Natural killer cell treated with Interleukin-12 subunit alpha and Interleukin-12 subunit beta and Interleukin-15 and Interleukin-18, amount 100 ng/mL, for 72 hours (primary cell): ENCODE results near the gene SCIMP. TPM values are rescaled to one million over a fixed set of nuclear protein-coding genes. Genes with fewer than 3 reads are reported as not detected.
A peak's percentile ranks its signal among the peaks of the same experiment; 100 is the strongest.
"Not testable (repeated sequence)": the region's sequence is repeated elsewhere in the genome, so short reads cannot be mapped to it uniquely, and the experiment has no call there.

ENCODE experiments used
- ATAC-seq, 2 donors: fragments of 150-1000 bp; cut with Tn5 transposase in 1 of 2; sonication (Bioruptor Pico), chemical (Tn5 transposase) in 1 of 2; 2 replicates each; pipeline ENCODE4 v1.10.0; 2021
- DNase-seq: peaks from one replicate; pipeline ENCODE4 v3.0.0; 2022; ENCODE audit warnings: low spot score
- H3K27ac Mint-ChIP-seq, 2 donors: 1 replicate in 1 of 2; 2 replicates in 1 of 2; pipeline ENCODE4 v1.8.0; 2022; ENCODE audit warnings: mixed read lengths in 2 of 2, mild to moderate bottlenecking in 1 of 2, moderate library complexity in 1 of 2
- H3K27me3 Mint-ChIP-seq, 2 donors: 1 replicate in 1 of 2; 2 replicates in 1 of 2; pipeline ENCODE4 v1.8.0; 2022; ENCODE audit warnings: mixed read lengths in 2 of 2
- H3K36me3 Mint-ChIP-seq: one replicate; pipeline ENCODE4 v1.8.0; 2022; ENCODE audit warnings: mixed read lengths
- H3K4me1 Mint-ChIP-seq, 2 donors: 1 replicate in 1 of 2; 2 replicates in 1 of 2; pipeline ENCODE4 v1.8.0; 2022; ENCODE audit warnings: low read depth in 2 of 2, mixed read lengths in 2 of 2, mild to moderate bottlenecking in 1 of 2
- H3K4me3 Mint-ChIP-seq: one replicate; pipeline ENCODE4 v1.8.0; 2022; ENCODE audit warnings: mixed read lengths
- H3K9me3 Mint-ChIP-seq: 2 replicates; pipeline ENCODE4 v1.8.0; 2022; ENCODE audit warnings: mixed read lengths
- total RNA-seq, 2 donors: library from RNA; stranded (reverse); gene quantifications; one replicate each; pipeline ENCODE4 v1.2.3, GENCODE V29; 2022

Gene SCIMP
- total RNA-seq, 2 donors from 2014 or later: 0.17 TPM; not detected in 1

GRCh38 chr17:5191541-5192417 is 42.9 kb downstream of the SCIMP start, which contains the start of gene ZNF594:
ZNF594 (minus strand) TSS chr17:5191868; CDS start chr17:5184256, 7,612 bp downstream.
- Mint-ChIP-seq H3K36me3 (peaks cover 25% of the 10 kb centered on the region), H3K9me3 (peaks cover 4% of the 10 kb centered on the region)

GRCh38 chr17:5184288-5184687 is 50.4 kb downstream of the SCIMP start:
- Mint-ChIP-seq H3K4me1 (peaks cover 29 to 31% of the 10 kb centered on the region in 2 donors), H3K27me3 (no peaks in the 10 kb centered on the region), H3K27ac (peak overlapping the region; percentile 43 to 53), H3K4me3 (no peak overlapping the region), H3K9me3 (peaks cover 29% of the 10 kb centered on the region), H3K36me3 (peaks cover 69% of the 10 kb centered on the region)
- DNase-seq (peak; percentile 87), ATAC-seq (peak; percentile 99 to 100)

More at GRCh38 chr17:5191541-5192417, 42.9 kb downstream of the SCIMP start, which contains the start of gene ZNF594:
- Mint-ChIP-seq H3K4me1 (peaks cover 31 to 34% of the 10 kb centered on the region in 2 donors), H3K27ac (peak within 1 kb of the TSS; percentile 85 to 89), H3K4me3 (peak within 1 kb of the TSS; percentile 91), H3K27me3 (no peaks in the 10 kb centered on the region)
- ATAC-seq (peak; percentile 100), DNase-seq (peak; percentile 99)

GRCh38 chr17:5183410-5183793 is 51.3 kb downstream of the SCIMP start:
- Mint-ChIP-seq H3K4me3 (peak overlapping the region; percentile 39), H3K9me3 (peaks cover 29% of the 10 kb centered on the region), H3K4me1 (peaks cover 29 to 31% of the 10 kb centered on the region in 2 donors), H3K36me3 (peaks cover 66% of the 10 kb centered on the region), H3K27me3 (no peaks in the 10 kb centered on the region), H3K27ac (peak overlapping the region in 1 of 2 donors; percentile 33)
- no peak for ATAC-seq
- DNase-seq: no peak

- Mint-ChIP-seq H3K36me3 (peaks cover 61% of the 10 kb centered on the region), H3K9me3 (peaks cover 29% of the 10 kb centered on the region)
Measured at GRCh38 chr17:5182597-5183409, 51.9 kb downstream of the SCIMP start.

GRCh38 chr17:5181509-5182305 is 53.0 kb downstream of the SCIMP start:
- H3K9me3 Mint-ChIP-seq: peaks cover 25% of the 10 kb centered on the region
- peak overlapping the region in 1 of 2 donors; percentile 33 for H3K27ac Mint-ChIP-seq
- H3K36me3 Mint-ChIP-seq: peaks cover 57% of the 10 kb centered on the region
- H3K27me3 Mint-ChIP-seq: no peaks in the 10 kb centered on the region
- DNase-seq (no peak), ATAC-seq (no peak)
- no peak overlapping the region for H3K4me3 Mint-ChIP-seq
- H3K4me1 Mint-ChIP-seq: peaks cover 25 to 26% of the 10 kb centered on the region in 2 donors

More at GRCh38 chr17:5182597-5183409, 51.9 kb downstream of the SCIMP start:
- H3K4me1 Mint-ChIP-seq: peaks cover 29 to 31% of the 10 kb centered on the region in 2 donors
- no peak for DNase-seq
- no peak for ATAC-seq
- H3K27ac Mint-ChIP-seq: peak overlapping the region in 1 of 2 donors; percentile 33
- H3K27me3 Mint-ChIP-seq: no peaks in the 10 kb centered on the region
- peak overlapping the region; percentile 39 for H3K4me3 Mint-ChIP-seq

- Mint-ChIP-seq H3K4me3 (no peak overlapping the region), H3K36me3 (peaks cover 52% of the 10 kb centered on the region), H3K27ac (no peak overlapping the region), H3K9me3 (peaks cover 19% of the 10 kb centered on the region), H3K4me1 (peaks cover 8 to 10% of the 10 kb centered on the region in 2 donors), H3K27me3 (no peaks in the 10 kb centered on the region)
- ATAC-seq: no peak
- no peak for DNase-seq
Measured at GRCh38 chr17:5179003-5179402, 55.7 kb downstream of the SCIMP start.

- H3K4me3 Mint-ChIP-seq, DNase-seq, H3K4me1 Mint-ChIP-seq, ATAC-seq, H3K9me3 Mint-ChIP-seq, H3K27ac Mint-ChIP-seq, H3K27me3 Mint-ChIP-seq: not testable (repeated sequence)
- peaks cover 22% of the 10 kb centered on the region for H3K36me3 Mint-ChIP-seq
Measured at GRCh38 chr17:5175027-5175426, 59.6 kb downstream of the SCIMP start.

- H3K4me1 Mint-ChIP-seq, H3K36me3 Mint-ChIP-seq, H3K4me3 Mint-ChIP-seq, H3K9me3 Mint-ChIP-seq, H3K27me3 Mint-ChIP-seq, ATAC-seq, DNase-seq: not testable (repeated sequence)
- peak overlapping the region in 1 of 2 donors; percentile 25 for H3K27ac Mint-ChIP-seq
Measured at GRCh38 chr17:5165791-5166564, 68.7 kb downstream of the SCIMP start.

- Mint-ChIP-seq H3K4me1 (peaks cover 0 to 2% of the 10 kb centered on the region in 2 donors), H3K9me3 (no peaks in the 10 kb centered on the region), H3K4me3 (no peak overlapping the region), H3K36me3 (no peaks in the 10 kb centered on the region), H3K27me3 (peaks cover under 1 to 2% of the 10 kb centered on the region in 2 donors), H3K27ac (no peak overlapping the region)
- DNase-seq: no peak
- ATAC-seq: no peak
Measured at GRCh38 chr17:5164436-5164835, 70.2 kb downstream of the SCIMP start.

GRCh38 chr17:5161793-5162192 is 72.9 kb downstream of the SCIMP start:
- not testable (repeated sequence) for H3K4me3 Mint-ChIP-seq, DNase-seq, H3K9me3 Mint-ChIP-seq, H3K4me1 Mint-ChIP-seq, ATAC-seq, H3K27ac Mint-ChIP-seq, H3K36me3 Mint-ChIP-seq
- peaks cover 14 to 20% of the 10 kb centered on the region in 2 donors for H3K27me3 Mint-ChIP-seq

- not testable (repeated sequence) for H3K4me1 Mint-ChIP-seq, H3K9me3 Mint-ChIP-seq, ATAC-seq, H3K27ac Mint-ChIP-seq, H3K36me3 Mint-ChIP-seq, DNase-seq, H3K4me3 Mint-ChIP-seq
- peaks cover 14 to 20% of the 10 kb centered on the region in 2 donors for H3K27me3 Mint-ChIP-seq
Measured at GRCh38 chr17:5160702-5161101, 74.0 kb downstream of the SCIMP start.
